Measurements from ENCODE around the gene MAGI2.

MAGI2 gene

GRCh38 chr7:77982926-77983550 is 1470.4 kb downstream of the MAGI2 start:
- TF ChIP-seq, protein P1, sequence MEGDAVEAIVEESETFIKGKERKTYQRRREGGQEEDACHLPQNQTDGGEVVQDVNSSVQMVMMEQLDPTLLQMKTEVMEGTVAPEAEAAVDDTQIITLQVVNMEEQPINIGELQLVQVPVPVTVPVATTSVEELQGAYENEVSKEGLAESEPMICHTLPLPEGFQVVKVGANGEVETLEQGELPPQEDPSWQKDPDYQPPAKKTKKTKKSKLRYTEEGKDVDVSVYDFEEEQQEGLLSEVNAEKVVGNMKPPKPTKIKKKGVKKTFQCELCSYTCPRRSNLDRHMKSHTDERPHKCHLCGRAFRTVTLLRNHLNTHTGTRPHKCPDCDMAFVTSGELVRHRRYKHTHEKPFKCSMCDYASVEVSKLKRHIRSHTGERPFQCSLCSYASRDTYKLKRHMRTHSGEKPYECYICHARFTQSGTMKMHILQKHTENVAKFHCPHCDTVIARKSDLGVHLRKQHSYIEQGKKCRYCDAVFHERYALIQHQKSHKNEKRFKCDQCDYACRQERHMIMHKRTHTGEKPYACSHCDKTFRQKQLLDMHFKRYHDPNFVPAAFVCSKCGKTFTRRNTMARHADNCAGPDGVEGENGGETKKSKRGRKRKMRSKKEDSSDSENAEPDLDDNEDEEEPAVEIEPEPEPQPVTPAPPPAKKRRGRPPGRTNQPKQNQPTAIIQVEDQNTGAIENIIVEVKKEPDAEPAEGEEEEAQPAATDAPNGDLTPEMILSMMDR (IDR thresholded peaks at IDR 0.05; ENCODE audit: low read depth, low read length, missing control alignments) = no peak
- no peak for DNase-seq (ENCODE audit: extremely low read depth, low read depth)
- no peak overlapping the region for H3K4me3 ChIP-seq (replicated peaks; ENCODE audit: low read depth, low read length)

DNA sequence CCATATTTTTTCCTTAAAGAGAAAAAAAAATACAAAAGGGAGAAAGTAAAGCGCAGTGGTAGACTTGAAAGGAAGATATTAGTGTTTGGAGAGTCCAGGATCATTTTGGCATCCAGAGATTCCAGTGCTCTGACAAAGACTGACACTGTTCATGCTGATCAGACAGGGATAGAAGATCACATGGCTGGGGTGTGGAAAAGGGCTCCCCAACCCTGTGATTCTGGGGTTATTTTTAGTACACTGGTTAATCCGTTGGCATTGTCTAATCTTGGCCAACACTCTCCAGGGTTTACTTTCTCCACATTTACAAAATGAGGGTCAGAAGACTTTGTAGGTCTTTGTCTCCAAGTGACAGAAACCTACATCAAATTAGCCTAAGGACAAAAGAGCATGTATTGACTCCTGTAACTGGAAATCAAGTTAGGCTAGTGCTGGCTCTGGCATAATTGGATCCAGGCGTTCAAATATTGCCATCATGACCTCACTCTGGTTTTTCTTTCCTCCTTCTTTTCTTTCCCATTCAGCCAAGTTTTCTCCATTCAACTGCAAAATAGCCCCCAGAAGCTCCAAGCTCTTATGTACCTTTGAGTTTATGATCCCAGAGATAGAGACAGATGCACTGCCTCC is 1473.3 kb downstream of the MAGI2 start:
- TF ChIP-seq, protein P1 (IDR thresholded peaks at IDR 0.05; ENCODE audit: low read depth, low read length, missing control alignments) = no peak
- DNase-seq (ENCODE audit: extremely low read depth, low read depth) = no peak
- H3K4me3 ChIP-seq (replicated peaks; ENCODE audit: low read depth, low read length) = no peak overlapping the region

- TF ChIP-seq, protein P1 (IDR thresholded peaks at IDR 0.05; ENCODE audit: low read depth, low read length, missing control alignments) = no peak
- H3K4me3 ChIP-seq (replicated peaks; ENCODE audit: low read depth, low read length) = no peak overlapping the region
- DNase-seq (ENCODE audit: extremely low read depth, low read depth) = no peak
These were observed 1474.2 kb downstream of the MAGI2 start for GRCh38 chr7:77979219-77979618.

DNA sequence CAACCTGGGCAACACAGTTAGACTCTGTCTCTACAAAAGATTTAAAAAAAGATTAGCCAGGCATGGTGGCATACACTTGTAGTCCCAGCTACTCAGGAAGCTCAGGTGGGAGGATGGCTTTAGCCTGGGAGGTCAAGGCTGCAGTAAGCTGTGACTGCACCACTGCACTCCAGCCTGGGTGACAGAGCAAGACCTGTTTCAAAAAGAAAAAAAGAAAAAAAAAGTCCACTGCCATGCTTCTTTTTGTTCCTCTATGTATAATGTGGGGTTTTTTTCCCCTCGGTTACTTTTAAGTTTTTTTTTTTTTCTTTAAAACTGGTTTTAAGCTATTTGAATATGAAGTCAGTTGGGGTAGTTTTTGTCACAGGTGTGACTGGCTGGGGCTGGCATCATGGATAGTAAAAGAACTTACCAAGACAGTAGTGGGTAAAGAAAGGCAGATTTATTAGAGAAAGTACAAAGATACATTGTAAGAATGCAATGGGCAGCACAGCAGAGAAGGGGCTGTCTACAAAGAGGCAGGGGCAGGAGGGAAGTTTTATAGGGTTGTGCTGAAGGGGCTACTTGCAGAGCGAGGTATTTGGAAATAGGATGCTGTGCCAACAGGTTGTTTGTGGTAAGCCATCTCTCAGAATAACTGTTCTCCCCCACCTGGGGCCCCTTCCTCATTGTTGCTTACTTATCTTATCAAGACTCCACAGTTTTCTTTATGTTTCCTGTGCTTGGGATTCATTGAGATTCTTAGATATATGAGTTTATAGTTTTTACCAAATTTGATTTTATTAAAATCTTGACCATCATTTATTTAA is 1477.6 kb downstream of the MAGI2 start:
- H3K4me3 ChIP-seq (replicated peaks; ENCODE audit: low read depth, low read length) = no peak overlapping the region
- TF ChIP-seq, protein P1 (IDR thresholded peaks at IDR 0.05; ENCODE audit: low read depth, low read length, missing control alignments) = no peak
- DNase-seq (ENCODE audit: extremely low read depth, low read depth) = no peak

DNA sequence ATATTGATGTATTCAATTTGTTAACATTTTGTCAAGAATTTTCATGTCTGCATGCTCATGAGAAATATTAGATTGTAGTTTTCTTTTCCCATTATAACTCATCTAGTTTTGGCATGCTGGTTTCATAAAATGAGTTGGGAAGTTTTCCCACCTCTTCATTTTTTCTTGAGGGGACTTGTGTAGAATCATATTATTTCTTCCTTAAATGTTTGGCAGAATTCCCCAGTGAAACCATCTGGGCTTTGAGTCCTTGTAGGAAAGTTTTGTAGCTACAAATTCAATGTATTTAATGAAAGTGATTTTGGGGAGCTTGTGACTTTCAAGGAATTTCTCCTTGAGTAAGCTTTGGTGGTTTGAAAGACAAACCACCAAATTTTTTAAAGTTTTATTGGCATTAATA is 1481.7 kb downstream of the MAGI2 start:
- DNase-seq (ENCODE audit: extremely low read depth, low read depth) = no peak
- TF ChIP-seq, protein P1 (IDR thresholded peaks at IDR 0.05; ENCODE audit: low read depth, low read length, missing control alignments) = no peak
- H3K4me3 ChIP-seq (replicated peaks; ENCODE audit: low read depth, low read length) = no peak overlapping the region

- no peak for DNase-seq (ENCODE audit: extremely low read depth, low read depth)
- TF ChIP-seq, protein P1 (IDR thresholded peaks at IDR 0.05; ENCODE audit: low read depth, low read length, missing control alignments) = no peak
- H3K4me3 ChIP-seq (replicated peaks; ENCODE audit: low read depth, low read length) = no peak overlapping the region
These were observed 1486.0 kb downstream of the MAGI2 start for GRCh38 chr7:77967429-77967828.

Measured in HFF-Myc (cell line).